GM12874 (cell line): Measurements from ENCODE around the gene NMNAT2.

Source experiments
- CTCF ChIP-seq: IDR thresholded peaks from 2 replicates; pipeline ENCODE4 v1.5.1; 2011; ENCODE audit warnings: low read depth, mild to moderate bottlenecking, control low read depth, low read length, moderate library complexity; ENCODE audit not compliant: insufficient read depth

NMNAT2 gene

GRCh38 chr1:183209533-183210158, 208.5 kb downstream of the NMNAT2 start:
- TF ChIP-seq CTCF, result no peak

- TF ChIP-seq CTCF, result no peak
These were observed 211.6 kb downstream of the NMNAT2 start for GRCh38 chr1:183206538-183207122.

GRCh38 chr1:183205196-183205781, 212.9 kb downstream of the NMNAT2 start:
- TF ChIP-seq CTCF, result no peak

GRCh38 chr1:183203094-183203493, 215.1 kb downstream of the NMNAT2 start:
- no peak for TF ChIP-seq CTCF

GRCh38 chr1:183200451-183200850, 217.7 kb downstream of the NMNAT2 start:
- TF ChIP-seq CTCF, result no peak

- TF ChIP-seq CTCF, result no peak
These were observed 218.9 kb downstream of the NMNAT2 start for GRCh38 chr1:183199304-183199703.

GRCh38 chr1:183198463-183198862, 219.7 kb downstream of the NMNAT2 start:
- TF ChIP-seq CTCF, result no peak
